ENCODE measurements around the gene CLIC1. TPM values are rescaled to one million over a fixed set of nuclear protein-coding genes. Genes with fewer than 3 reads are reported as not detected.

CLIC1 gene
- total RNA-seq, 2 donors from 2014 or later, result 90.9 to 194 TPM

DNA sequence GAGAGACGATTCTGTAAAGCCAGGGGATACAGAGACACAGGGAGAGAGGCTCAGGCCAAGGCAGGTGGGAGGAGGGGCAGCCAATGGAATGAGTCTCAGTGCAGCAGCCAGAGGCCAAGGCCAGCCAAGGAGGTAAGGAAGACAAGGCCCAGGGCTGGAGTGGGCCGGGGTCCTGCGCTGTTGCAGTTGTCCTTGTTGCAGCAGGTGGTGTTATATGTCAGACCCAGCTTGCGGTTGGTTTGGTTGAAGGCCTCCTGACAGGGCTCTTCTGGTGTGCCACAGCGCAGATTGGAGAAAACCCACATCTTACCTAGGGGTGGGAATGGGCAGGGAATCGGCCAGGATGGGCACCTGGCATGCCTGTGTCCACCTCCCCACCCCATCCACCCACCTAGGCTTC, 17.3 kb downstream of the CLIC1 start:
- Histone ChIP-seq H3K9me3 (no peaks in the 10 kb centered on the region), H3K36me3 (no peaks in the 10 kb centered on the region), H3K4me1 (no peaks in the 10 kb centered on the region), H3K4me3 (no peak overlapping the region), H3K27ac (no peak overlapping the region), H3K27me3 (no peaks in the 10 kb centered on the region)
- no peak for DNase-seq (ENCODE audit: low spot score)
- TF ChIP-seq, protein P1, sequence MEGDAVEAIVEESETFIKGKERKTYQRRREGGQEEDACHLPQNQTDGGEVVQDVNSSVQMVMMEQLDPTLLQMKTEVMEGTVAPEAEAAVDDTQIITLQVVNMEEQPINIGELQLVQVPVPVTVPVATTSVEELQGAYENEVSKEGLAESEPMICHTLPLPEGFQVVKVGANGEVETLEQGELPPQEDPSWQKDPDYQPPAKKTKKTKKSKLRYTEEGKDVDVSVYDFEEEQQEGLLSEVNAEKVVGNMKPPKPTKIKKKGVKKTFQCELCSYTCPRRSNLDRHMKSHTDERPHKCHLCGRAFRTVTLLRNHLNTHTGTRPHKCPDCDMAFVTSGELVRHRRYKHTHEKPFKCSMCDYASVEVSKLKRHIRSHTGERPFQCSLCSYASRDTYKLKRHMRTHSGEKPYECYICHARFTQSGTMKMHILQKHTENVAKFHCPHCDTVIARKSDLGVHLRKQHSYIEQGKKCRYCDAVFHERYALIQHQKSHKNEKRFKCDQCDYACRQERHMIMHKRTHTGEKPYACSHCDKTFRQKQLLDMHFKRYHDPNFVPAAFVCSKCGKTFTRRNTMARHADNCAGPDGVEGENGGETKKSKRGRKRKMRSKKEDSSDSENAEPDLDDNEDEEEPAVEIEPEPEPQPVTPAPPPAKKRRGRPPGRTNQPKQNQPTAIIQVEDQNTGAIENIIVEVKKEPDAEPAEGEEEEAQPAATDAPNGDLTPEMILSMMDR (IDR thresholded peaks at IDR 0.05), result no peak

DNA sequence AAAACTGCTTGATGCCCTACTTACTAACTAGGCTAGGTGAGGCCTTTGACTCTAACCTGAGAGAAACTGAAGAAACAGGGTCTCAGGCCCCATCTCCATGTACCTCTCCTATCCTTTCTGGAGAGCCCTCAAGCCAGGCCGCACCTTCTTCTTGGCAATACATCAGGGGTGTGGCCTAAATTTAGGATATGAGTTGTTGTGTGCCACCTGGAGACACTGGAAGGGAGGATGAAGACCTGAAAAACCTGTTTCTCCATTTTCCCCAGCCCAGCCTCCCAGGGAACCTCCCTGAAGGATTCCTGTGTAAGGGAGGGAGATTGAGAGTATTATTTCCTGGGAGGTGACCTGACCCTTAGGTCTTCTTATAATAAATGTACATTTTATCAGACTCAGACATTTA, 18.1 kb downstream of the CLIC1 start:
- no peak for DNase-seq (ENCODE audit: low spot score)
- Histone ChIP-seq H3K36me3 (no peaks in the 10 kb centered on the region), H3K4me3 (no peak overlapping the region), H3K9me3 (no peaks in the 10 kb centered on the region), H3K27me3 (no peaks in the 10 kb centered on the region), H3K27ac (no peak overlapping the region), H3K4me1 (no peaks in the 10 kb centered on the region)
- TF ChIP-seq, protein P1 (IDR thresholded peaks at IDR 0.05), result no peak

DNA sequence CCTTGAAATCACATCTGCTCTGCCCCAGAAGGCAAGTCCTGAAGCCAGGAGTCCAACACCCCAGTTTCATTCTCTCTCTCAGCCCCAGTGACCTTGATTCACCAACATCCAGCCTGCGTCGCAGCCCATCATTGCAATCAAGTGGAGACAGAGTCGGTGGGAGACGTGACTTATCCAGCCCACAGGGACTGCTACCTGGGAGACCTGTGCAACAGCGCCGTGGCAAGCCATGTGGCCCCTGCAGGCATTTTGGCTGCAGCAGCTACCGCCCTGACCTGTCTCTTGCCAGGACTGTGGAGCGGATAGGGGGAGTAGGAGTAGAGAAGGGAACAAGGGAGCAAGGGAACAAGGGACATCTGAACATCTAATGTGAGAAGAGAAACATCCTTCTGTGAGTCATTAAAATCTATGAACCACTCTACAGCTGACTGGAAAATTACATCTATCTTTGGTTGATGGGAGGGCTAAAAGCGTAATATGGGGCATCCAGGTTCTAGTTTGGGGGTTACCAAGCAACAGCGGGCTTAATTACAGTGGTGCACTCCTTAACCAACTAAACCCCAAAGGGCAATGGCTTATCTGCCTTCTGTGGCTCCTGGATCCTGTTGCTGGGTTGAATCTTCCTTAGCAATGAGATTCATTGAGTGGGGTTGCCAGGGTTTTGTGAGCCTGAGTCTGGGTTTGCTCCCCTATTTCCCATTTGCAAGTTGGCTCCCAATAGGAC, 18.7 kb downstream of the CLIC1 start:
- Histone ChIP-seq H3K4me1 (no peaks in the 10 kb centered on the region), H3K4me3 (no peak overlapping the region), H3K9me3 (no peaks in the 10 kb centered on the region), H3K36me3 (no peaks in the 10 kb centered on the region), H3K27me3 (no peaks in the 10 kb centered on the region), H3K27ac (no peak overlapping the region)
- no peak for DNase-seq (ENCODE audit: low spot score)
- TF ChIP-seq, protein P1 (IDR thresholded peaks at IDR 0.05), result no peak

DNA sequence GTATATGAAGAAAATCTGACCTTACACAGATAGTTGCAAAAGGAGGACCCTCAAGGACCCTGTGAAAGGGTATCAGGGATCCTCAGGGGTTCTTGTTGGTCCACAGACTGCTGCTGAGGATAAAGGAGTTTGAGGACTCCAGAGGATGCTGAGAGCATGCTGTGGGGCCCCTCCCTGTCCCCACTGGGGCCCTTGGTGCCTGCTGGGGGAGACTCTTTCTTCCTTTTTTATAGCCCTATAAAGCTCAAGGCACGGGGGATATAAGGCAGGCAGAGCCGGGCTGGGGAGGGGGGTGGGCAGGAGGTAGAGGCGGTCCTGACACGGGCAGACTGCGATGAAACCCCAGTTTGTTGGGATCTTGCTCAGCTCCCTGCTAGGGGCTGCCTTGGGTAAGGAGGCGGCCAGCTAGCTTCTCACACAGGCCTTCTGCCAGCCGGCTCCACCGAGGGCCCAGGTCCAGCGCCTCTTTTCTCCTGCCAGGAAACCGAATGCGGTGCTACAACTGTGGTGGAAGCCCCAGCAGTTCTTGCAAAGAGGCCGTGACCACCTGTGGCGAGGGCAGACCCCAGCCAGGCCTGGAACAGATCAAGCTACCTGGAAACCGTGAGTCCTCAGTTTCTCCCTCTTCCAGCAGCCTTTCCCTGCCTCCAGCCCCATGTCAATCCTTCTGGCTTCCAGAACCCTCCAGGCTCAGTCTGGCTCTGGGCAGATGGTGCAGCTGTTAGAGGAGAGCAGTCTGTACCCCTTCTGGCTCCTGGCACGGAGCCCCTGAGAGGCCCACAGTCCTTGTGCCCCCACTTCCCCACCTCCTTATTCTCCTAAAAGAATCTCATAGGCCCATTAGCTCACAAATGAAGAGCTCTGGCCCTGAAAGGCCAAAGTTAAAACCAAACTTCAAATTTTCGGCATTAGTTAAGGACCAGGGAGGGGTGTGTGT, 21.0 kb downstream of the CLIC1 start, which contains the start of gene LY6G6D:
Gene LY6G6D, plus strand, starts transcription at position 327 of the 937 bp plus-strand sequence. Its CDS starts 8 bp downstream, at position 335.
- Histone ChIP-seq H3K4me3 (no peak within 1 kb of the TSS), H3K9me3 (no peaks in the 10 kb centered on the region), H3K4me1 (no peaks in the 10 kb centered on the region), H3K27ac (no peak within 1 kb of the TSS), H3K36me3 (no peaks in the 10 kb centered on the region), H3K27me3 (no peaks in the 10 kb centered on the region)
- DNase-seq (ENCODE audit: low spot score), result no peak
- TF ChIP-seq, protein P1 (IDR thresholded peaks at IDR 0.05), result no peak

DNA sequence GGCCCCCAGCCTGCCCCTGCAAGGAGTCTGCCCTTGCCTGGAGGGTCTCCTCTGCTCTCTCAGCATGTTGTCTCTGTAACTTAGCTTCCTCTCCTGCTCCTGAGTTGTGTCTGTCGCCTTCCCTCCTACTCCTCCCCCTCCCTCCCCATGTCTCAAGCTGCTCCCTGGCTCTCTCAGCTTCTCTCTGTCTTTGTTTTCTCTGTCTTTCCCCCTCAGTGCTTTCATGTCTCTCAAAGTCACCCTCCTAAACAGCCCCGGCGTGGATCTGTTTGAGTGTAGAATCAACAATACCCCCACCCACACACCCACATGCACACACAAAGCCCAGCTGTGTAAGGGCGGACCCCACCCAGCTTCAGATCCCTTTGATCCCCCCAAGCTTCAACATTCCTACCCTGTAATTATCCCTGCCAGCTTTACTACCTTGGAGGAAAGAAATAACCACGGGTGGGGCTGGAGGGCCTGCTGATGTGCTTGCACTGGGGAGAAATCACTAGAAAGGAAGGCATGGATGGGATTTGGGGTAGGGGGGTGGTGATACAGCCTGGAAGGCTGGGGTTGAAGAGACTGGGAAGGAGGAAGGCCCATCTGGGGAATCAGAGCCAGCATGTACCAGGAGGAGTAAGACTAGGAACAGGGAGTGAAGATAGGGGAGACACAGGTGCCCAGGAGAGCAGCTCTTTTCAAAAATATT, 22.2 kb downstream of the CLIC1 start:
- Histone ChIP-seq H3K4me1 (no peaks in the 10 kb centered on the region), H3K27ac (no peak overlapping the region), H3K9me3 (no peaks in the 10 kb centered on the region), H3K4me3 (no peak overlapping the region), H3K36me3 (no peaks in the 10 kb centered on the region), H3K27me3 (no peaks in the 10 kb centered on the region)
- no peak for DNase-seq (ENCODE audit: low spot score)
- TF ChIP-seq, protein P1 (IDR thresholded peaks at IDR 0.05), result no peak
